ENCODE results near the gene TMEM60.

Gene TMEM60

GRCh38 chr7:77771901-77772300 is 26.3 kb downstream of the TMEM60 start:
- DNase-seq (ENCODE audit: low read depth) = no peak

DNA sequence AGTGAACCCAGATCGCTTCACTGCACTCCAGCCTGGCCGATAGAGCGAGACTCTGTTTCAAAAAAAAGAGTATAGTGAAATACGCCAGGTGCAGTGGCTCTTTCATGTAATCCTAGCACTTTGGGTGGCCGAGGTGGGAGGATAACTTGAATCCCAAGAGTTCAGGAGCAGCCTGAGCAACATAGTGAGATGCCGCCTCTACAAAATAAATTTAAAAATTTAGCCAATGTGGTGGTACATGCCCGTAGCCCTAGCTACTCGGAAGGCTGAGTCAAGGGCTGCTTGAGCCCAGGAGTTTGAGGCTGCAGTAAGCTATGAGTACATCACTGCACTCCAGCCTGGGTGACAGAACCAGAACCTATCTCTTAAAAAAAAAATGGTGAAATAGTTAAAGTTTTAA is 27.9 kb downstream of the TMEM60 start:
- DNase-seq (ENCODE audit: low read depth) = no peak

- DNase-seq (ENCODE audit: low read depth) = no peak
Measured at GRCh38 chr7:77766801-77767605, 31.2 kb downstream of the TMEM60 start.

- DNase-seq (ENCODE audit: low read depth) = no peak
Measured at GRCh38 chr7:77765906-77766800, 32.1 kb downstream of the TMEM60 start.

DNA sequence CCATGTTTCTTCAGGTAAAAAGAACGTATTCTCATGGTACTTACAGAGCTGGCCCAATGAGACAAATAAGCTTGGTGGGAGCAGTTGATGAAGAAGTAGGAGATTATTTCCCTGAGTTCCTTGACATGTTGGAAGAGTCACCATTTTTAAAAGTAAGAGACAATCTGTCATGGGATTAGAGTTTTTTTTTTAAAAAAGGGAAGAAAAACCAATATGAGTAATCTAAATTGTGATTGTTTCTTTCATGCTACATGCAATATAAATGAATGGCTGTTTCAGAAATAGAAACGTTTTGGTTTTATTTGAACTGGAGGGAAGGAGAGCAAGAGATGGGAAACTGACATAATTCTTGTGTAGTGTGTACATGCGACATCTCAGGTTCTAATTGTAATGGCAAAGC is 32.8 kb downstream of the TMEM60 start:
- DNase-seq (ENCODE audit: low read depth) = no peak

GRCh38 chr7:77760809-77761453 is 37.3 kb downstream of the TMEM60 start:
- DNase-seq (ENCODE audit: low read depth) = no peak

DNA sequence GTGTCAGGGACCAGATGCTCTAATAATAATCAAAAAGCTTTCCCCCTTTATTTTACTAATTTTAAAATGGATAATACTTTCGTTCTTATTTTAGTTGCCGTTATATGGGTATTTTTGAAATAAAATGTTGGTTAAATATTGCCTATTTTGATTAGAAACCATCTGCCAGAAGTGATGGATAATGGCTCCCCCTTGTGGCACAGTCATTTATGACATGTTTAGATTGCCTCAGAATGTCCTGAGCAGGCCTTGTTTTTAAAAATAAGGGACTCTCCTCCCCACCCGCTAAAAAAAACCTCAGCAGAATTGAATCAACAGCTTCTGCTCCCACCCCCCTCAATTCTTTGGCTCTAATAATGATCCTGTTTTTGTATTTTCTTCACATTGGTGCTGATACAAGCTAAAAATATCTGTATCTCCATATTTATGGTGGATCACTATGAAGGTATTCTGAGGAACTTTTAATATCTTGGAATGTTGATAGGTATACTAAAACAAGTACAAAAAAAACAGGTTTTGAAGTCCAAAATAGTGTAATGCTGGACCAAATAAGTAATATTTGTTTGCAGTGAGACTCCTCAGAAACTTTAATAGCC is 38.8 kb downstream of the TMEM60 start:
- DNase-seq (ENCODE audit: low read depth) = peak; percentile 60

- no peak for DNase-seq (ENCODE audit: low read depth)
Measured at GRCh38 chr7:77757589-77757988, 40.6 kb downstream of the TMEM60 start.

DNA sequence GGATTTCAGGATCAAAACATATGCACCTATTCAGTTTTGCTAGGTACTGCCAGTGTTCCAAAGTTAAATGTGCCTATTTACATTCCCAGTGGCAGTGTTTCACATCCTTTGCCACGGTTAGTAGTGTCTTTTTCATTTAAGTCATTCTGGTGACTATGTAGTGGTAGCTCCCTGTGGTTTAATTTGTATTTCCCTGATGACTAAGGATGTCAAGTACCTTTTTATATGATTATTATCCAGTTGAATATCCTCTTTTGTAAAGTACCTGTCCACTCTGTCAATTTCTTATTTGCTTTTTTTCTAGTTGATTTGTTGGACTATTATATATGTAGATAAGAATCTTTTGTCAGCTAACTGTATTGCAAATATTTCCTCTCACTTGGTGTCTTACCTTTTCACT is 45.1 kb downstream of the TMEM60 start:
- no peak for DNase-seq (ENCODE audit: low read depth)

DNA sequence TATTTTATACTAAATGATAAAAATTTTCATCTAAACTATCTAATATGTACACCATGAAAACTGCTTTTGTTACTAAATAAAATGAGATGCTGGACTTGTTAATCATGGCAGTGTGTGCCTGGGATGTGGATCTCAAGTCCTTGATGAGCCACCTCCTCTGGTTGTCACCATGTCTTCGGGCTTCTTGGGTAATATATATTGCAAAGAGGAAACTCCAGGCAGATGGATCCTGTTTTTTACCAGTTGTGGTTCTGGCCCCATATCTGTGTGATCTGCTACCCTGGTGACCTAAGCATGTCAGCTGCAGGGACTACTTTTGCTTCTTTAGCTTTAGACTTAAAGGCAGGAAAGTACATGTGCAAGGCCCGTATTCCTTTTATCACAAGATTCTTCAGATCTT is 46.2 kb downstream of the TMEM60 start:
- no peak for DNase-seq (ENCODE audit: low read depth)

GRCh38 chr7:77747718-77748117 is 50.5 kb downstream of the TMEM60 start:
- DNase-seq (ENCODE audit: low read depth) = no peak

DNA sequence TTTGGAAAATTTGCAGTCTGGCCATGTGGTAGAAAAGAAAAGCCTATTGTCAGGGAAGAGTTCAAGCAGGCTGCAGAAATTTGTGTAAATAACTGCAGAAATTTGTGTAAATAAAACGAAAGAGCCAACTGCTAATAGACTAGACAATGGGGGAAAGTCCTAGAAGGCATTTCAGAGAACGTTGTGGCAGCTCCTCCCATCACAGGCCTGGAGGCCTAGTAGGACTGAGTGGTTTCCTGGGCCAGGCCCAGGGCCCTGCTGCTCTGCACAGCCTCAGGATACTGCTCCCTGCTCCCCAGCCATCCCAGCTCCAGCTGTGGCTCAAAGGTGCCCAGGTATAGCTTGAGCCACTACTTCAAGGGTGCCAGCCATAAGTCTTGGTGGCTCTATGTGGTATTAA is 51.1 kb downstream of the TMEM60 start:
- no peak for DNase-seq (ENCODE audit: low read depth)

DNA sequence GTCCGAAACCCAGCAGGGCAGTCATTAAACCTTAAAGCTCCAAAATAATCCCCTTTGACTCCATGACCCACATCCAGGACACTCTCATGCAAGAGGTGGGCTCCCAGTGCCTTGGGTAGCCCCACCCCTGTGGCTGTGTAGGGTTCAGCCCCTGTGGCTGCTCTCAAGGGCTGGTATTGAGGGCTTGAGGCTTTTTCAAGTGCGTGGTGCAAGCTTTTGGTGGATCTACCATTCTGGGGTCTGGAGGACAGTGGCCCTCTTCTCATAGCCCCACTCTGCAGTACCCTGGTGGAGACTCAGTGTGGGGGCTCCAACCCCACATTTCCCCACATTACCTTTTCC is 51.4 kb downstream of the TMEM60 start:
- no peak for DNase-seq (ENCODE audit: low read depth)

DNA sequence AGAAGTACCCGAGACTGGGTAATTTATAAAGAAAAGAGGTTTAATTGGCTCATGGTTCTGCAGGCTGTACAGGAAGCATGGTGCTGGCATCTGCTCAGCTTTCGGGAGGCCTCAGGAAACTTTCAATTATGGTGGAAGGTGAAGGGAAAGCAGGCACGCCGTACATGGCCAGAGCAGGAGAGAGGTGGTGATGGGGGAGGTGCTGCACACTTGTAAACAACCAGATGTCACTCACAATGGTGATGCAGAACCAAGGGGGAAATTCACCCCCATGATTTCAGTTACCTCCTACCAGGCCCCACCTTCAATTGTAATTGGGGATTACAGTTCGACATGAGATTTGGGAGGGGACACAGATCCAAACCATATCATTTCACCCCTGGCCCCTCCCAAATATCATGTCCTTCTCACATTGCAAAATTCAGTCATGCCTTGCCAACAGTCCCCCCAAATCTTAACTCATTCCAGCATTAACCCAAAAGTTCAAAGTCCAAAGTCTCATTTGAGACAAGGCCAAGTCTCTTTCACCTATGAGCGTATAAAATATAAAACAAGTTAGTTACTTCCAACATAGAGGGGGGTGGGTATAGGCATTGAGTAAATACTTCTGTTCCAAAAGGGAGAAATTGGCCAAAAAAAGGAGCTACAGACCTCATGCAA is 51.9 kb downstream of the TMEM60 start:
- DNase-seq (ENCODE audit: low read depth) = no peak

- no peak for DNase-seq (ENCODE audit: low read depth)
Measured at GRCh38 chr7:77745746-77746145, 52.5 kb downstream of the TMEM60 start.
